SU-DHL-6 (cell line): ENCODE measurements around the gene PRKACA.

ENCODE experiments used
- H2AFZ ChIP-seq: fragments of 200-600 bp; sonication (generic); 2 replicates; pipeline ENCODE4 v1.6.1; 2014; ENCODE audit warnings: low read depth, mild to moderate bottlenecking, moderate library complexity, mixed read lengths, antibody characterized with exemption, low read length; ENCODE audit not compliant: severe bottlenecking
- H3F3A ChIP-seq: fragments of 200-600 bp; shearing (Covaris generic); 2 replicates; pipeline ENCODE4 v1.6.0; 2016; ENCODE audit warnings: antibody characterized with exemption, mild to moderate bottlenecking; ENCODE audit not compliant: insufficient read depth
- H3K27ac ChIP-seq: fragments of 200-600 bp; sonication (generic); 2 replicates; pipeline ENCODE4 v1.5.1; 2016; ENCODE audit warnings: low read depth, mild to moderate bottlenecking, low read length, moderate library complexity, mixed read lengths
- H3K27me3 ChIP-seq: fragments of 200-600 bp; sonication (generic), shearing (Covaris generic); 2 replicates; pipeline ENCODE4 v1.6.0; 2014; ENCODE audit warnings: mild to moderate bottlenecking, low read length
- H3K36me3 ChIP-seq: fragments of 200-600 bp; sonication (generic); 2 replicates; pipeline ENCODE4 v1.6.1; 2014; ENCODE audit warnings: mild to moderate bottlenecking, low read length, mixed read lengths
- H3K4me2 ChIP-seq: fragments of 300-600, 200-600 bp; shearing (Covaris generic), sonication (generic); 2 replicates; pipeline ENCODE4 v1.6.0; 2014; ENCODE audit warnings: low read length, low read depth, mild to moderate bottlenecking; ENCODE audit not compliant: poor library complexity, severe bottlenecking
- H3K4me3 ChIP-seq: fragments of 200-600 bp; sonication (generic); 2 replicates; pipeline ENCODE4 v1.5.1; 2014; ENCODE audit warnings: antibody characterized with exemption, low read length, mild to moderate bottlenecking, mixed read lengths; ENCODE audit not compliant: insufficient read depth, poor library complexity, severe bottlenecking
- H3K79me2 ChIP-seq: fragments of 200-600 bp; sonication (generic); 2 replicates; pipeline ENCODE4 v1.6.1; 2014; ENCODE audit warnings: mild to moderate bottlenecking, low read length, moderate library complexity; ENCODE audit not compliant: insufficient read depth
- H3K9ac ChIP-seq: fragments of 200-600 bp; sonication (generic); 2 replicates; pipeline ENCODE4 v1.7.0; 2014; ENCODE audit warnings: mild to moderate bottlenecking, low read length
- H3K9me2 ChIP-seq: fragments of 200-600 bp; sonication (generic); replicated peaks from 2 replicates; pipeline ENCODE4 v1.6.1; 2014; ENCODE audit warnings: low read length; ENCODE audit not compliant: insufficient read depth
- H3K9me3 ChIP-seq: fragments of 200-600 bp; sonication (generic); 2 replicates; pipeline ENCODE4 v1.6.1; 2014; ENCODE audit warnings: low read length, mixed read lengths; ENCODE audit not compliant: insufficient read depth
- H4K20me1 ChIP-seq: fragments of 200-600 bp; sonication (generic); 2 replicates; pipeline ENCODE4 v1.6.1; 2014; ENCODE audit warnings: low read depth, mild to moderate bottlenecking, antibody characterized with exemption, low read length, moderate library complexity, mixed read lengths
- EZH2phosphoT487 ChIP-seq: fragments of 200-600 bp; sonication (generic), shearing (Covaris generic); conservative IDR thresholded peaks from 2 replicates; pipeline ENCODE4 v1.6.1; 2018; ENCODE audit warnings: mild to moderate bottlenecking, antibody characterized with exemption, low read length, moderate library complexity, mixed read lengths
- TF ChIP-seq, protein P1 (sequence below): fragments of 200-600 bp; sonication (generic); IDR thresholded peaks from one replicate; pipeline ENCODE4 v1.5.1; 2017; ENCODE audit warnings: antibody characterized with exemption, mild to moderate bottlenecking, low read length, moderate library complexity; ENCODE audit not compliant: insufficient read depth, poor library complexity, severe bottlenecking

PRKACA gene

DNA sequence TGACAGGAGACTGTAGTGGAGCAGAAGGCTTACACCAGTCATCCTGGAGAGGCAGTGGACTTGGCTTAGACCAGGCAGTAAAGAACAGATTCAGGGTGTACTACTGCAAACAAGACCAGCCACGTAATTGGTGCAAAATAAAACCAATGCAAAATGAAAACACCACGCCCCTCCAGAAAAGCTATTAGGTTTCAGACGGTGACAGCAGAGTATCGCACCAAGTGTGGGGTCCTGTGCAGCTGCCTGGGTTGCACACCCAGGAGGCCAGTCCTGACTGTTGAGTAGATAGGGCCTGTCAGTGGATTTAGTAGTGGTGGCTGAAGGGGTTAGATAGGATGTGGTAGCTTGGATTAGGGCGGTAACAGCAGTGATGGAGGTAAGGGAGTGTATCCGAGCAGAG lies 5.4 kb upstream of the PRKACA start:
- no peaks in the 10 kb centered on the region for H3K79me2 ChIP-seq
- H3K27ac ChIP-seq = no peak overlapping the region
- no peak overlapping the region for H3K4me3 ChIP-seq
- no peak overlapping the region for H2AFZ ChIP-seq
- H4K20me1 ChIP-seq = no peaks in the 10 kb centered on the region
- H3K36me3 ChIP-seq = no peaks in the 10 kb centered on the region
- peaks cover 31% of the 10 kb centered on the region for H3F3A ChIP-seq
- no peak overlapping the region for H3K9ac ChIP-seq
- H3K9me2 ChIP-seq = no peaks in the 10 kb centered on the region
- no peak overlapping the region for H3K4me2 ChIP-seq
- no peaks in the 10 kb centered on the region for H3K9me3 ChIP-seq
- TF ChIP-seq EZH2phosphoT487 = no peak
- TF ChIP-seq, protein P1, sequence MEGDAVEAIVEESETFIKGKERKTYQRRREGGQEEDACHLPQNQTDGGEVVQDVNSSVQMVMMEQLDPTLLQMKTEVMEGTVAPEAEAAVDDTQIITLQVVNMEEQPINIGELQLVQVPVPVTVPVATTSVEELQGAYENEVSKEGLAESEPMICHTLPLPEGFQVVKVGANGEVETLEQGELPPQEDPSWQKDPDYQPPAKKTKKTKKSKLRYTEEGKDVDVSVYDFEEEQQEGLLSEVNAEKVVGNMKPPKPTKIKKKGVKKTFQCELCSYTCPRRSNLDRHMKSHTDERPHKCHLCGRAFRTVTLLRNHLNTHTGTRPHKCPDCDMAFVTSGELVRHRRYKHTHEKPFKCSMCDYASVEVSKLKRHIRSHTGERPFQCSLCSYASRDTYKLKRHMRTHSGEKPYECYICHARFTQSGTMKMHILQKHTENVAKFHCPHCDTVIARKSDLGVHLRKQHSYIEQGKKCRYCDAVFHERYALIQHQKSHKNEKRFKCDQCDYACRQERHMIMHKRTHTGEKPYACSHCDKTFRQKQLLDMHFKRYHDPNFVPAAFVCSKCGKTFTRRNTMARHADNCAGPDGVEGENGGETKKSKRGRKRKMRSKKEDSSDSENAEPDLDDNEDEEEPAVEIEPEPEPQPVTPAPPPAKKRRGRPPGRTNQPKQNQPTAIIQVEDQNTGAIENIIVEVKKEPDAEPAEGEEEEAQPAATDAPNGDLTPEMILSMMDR = no peak
- no peaks in the 10 kb centered on the region for H3K27me3 ChIP-seq

DNA sequence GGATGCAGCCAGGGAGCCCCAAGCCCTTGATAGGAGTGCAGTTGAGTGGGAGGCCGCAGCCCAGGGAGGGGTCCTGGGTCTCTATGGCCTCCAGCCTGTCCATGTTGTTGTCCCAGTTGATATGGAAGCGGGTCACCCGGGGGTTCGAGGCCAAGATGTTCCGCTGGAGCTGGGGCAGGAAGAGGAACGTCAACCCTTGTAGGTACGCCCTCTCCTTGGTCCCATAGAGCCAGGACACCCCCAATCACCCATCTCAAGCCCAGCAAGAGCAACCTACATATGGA lies 2.9 kb upstream of the PRKACA start:
- H3F3A ChIP-seq = peaks cover 31% of the 10 kb centered on the region
- H3K9ac ChIP-seq = no peak overlapping the region
- H3K27ac ChIP-seq = no peak overlapping the region
- H3K79me2 ChIP-seq = peaks cover 17% of the 10 kb centered on the region
- H3K4me3 ChIP-seq = no peak overlapping the region
- H3K4me2 ChIP-seq = no peak overlapping the region
- H3K9me3 ChIP-seq = no peaks in the 10 kb centered on the region
- no peaks in the 10 kb centered on the region for H3K27me3 ChIP-seq
- no peak overlapping the region for H2AFZ ChIP-seq
- H3K36me3 ChIP-seq = no peaks in the 10 kb centered on the region
- TF ChIP-seq, protein P1 = no peak
- TF ChIP-seq EZH2phosphoT487 = no peak
- H4K20me1 ChIP-seq = 0 out of 2 replicates have a peak, but pooled peaks cover 3% of the 10 kb centered on the region
- H3K9me2 ChIP-seq = no peaks in the 10 kb centered on the region

DNA sequence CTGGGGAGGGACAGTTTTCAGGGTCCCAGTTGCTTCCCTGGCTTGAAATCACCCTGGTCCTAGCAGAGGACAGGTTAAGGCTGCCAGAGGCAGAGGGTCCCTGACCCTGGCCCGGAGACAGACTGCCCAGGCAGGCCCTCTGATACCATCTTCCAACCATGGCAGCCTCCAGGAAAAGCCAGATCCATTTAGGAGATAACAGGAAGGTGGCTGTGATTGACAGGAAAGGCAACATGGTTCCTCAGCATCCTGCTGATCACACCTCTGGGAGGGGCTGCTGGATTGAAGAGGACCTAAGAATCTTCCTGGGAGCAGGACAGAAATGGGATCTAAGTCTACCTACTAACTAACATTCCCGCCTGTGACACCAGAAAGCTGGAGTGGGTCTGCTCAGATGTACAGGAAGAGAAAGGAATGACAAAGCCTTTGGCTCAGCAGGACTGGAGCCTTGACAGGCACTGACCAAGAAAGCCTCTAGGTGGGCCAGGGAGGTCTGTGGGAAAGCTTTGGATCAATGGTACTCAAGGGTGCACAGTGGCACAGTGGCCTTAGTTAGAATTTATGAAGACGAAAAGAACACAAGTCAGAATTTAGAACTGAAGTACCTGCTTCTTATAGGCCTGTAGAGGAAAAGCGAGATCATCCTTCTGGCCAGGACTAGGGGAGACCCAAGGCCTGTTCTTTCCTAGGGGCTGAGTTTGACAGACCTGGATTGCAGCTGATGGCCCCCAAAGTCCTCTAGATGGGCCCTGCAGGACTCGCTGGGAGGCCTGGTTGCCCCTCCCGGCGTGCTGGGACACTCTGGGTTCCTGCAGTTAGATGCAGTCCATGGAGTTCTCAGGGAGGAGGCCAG lies 2.3 kb upstream of the PRKACA start:
- Histone ChIP-seq H3F3A (peaks cover 31% of the 10 kb centered on the region), H3K4me2 (no peak overlapping the region), H2AFZ (no peak overlapping the region), H3K4me3 (no peak overlapping the region), H3K79me2 (peaks cover 19% of the 10 kb centered on the region), H3K9me2 (no peaks in the 10 kb centered on the region), H3K27me3 (no peaks in the 10 kb centered on the region), H3K36me3 (no peaks in the 10 kb centered on the region), H4K20me1 (0 out of 2 replicates have a peak, but pooled peaks cover 3% of the 10 kb centered on the region), H3K9ac (no peak overlapping the region), H3K27ac (no peak overlapping the region), H3K9me3 (no peaks in the 10 kb centered on the region)
- TF ChIP-seq EZH2phosphoT487 = no peak
- TF ChIP-seq, protein P1 = no peak
